SH-SY5Y (cell line): Measurements from ENCODE around the gene CDCA7L.

Experiments used
- GATA2 ChIP-seq: IDR thresholded peaks from 2 replicates; pipeline ENCODE4 v1.6.1; 2011; ENCODE audit warnings: mild to moderate bottlenecking, low read depth, low read length
- GATA3 ChIP-seq: IDR thresholded peaks from 2 replicates; pipeline ENCODE4 v1.6.1; 2011; ENCODE audit warnings: low read depth, mild to moderate bottlenecking, low read length, moderate library complexity

DNA sequence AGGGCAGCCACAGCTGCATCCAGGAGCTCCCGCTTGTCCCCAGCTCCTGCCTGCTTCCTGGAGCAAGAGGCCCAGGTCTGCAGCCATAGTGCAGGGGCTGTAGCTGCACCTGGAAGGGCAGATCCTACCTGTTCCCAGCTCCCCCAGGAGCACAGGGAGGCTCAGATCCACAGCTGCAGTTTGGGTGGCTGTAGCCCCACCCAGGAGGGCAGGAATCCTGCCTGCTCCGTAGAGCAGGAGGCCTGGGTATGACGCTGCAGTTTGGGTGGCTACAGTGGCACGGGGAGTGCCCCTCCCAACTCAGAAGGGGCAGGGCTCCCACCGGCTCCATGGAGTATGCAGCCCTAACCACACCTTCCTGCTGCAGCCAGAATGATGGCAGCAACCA lies 26.7 kb upstream of the CDCA7L start:
- no peak for TF ChIP-seq GATA2
- TF ChIP-seq GATA3: no peak
